Endothelial cell of umbilical vein (primary cell): ENCODE data around the gene TOP3A. TPM values are rescaled to one million over a fixed set of nuclear protein-coding genes. Genes with fewer than 3 reads are reported as not detected.

Source experiments
- BruUV-seq: library from RNA; stranded (reverse); fragments of 400-500 nt; replicated peaks from 2 replicates; lab custom pipeline; 2021; lab: Mats Ljungman, UMichigan
- CTCF ChIA-PET: fragments of 300-600, 350-600 bp; sonication (Branson Sonifier 250); formaldehyde crosslinking; loops from one replicate; lab custom pipeline; 2021; ENCODE audit warnings: antibody characterized with exemption, inconsistent platforms; lab: Charles Lee
- POLR2A ChIA-PET: fragments of 300-600, 350-600 bp; sonication (Branson Sonifier 250); formaldehyde crosslinking; loops from one replicate; lab custom pipeline; 2021; ENCODE audit warnings: antibody characterized with exemption, inconsistent platforms; lab: Charles Lee
- DNase-seq: peaks from one replicate; pipeline ENCODE4 v3.0.0-alpha.2; 2011; ENCODE audit warnings: low read depth, low spot score
- FAIRE-seq: peaks from 2 replicates; lab custom pipeline; 2011; peaks lifted over from hg19 to GRCh38; lab: Jason Lieb, UNC
- H2AFZ ChIP-seq: 2 replicates; pipeline ENCODE4 v1.6.0; 2012; ENCODE audit warnings: low read depth, low read length, control low read depth, inconsistent platforms
- H3K27ac ChIP-seq: 2 replicates; pipeline ENCODE4 v1.5.1; 2011; ENCODE audit warnings: low read depth, mild to moderate bottlenecking, control low read depth, low read length, moderate library complexity; ENCODE audit not compliant: insufficient read depth
- H3K27me3 ChIP-seq, 2 experiments: 2 replicates each; pipeline versions ENCODE4 v1.6.0 to v1.6.1; 2011; ENCODE audit warnings: low read length in 2 of 2, mixed read lengths in 1 of 2; ENCODE audit not compliant: control insufficient read depth in 2 of 2, insufficient read depth in 2 of 2
- H3K36me3 ChIP-seq, 2 experiments: 2 replicates in 1 of 2; 3 replicates in 1 of 2; pipeline ENCODE4 v1.5.1; 2011; ENCODE audit warnings: low read length in 2 of 2, mild to moderate bottlenecking in 1 of 2, moderate library complexity in 1 of 2; ENCODE audit not compliant: control insufficient read depth in 2 of 2, insufficient read depth in 2 of 2; ENCODE audit errors: extremely low read depth in 1 of 2
- H3K4me1 ChIP-seq: 3 replicates; pipeline ENCODE4 v1.5.1; 2011; ENCODE audit warnings: mild to moderate bottlenecking, low read length; ENCODE audit not compliant: control insufficient read depth, insufficient read depth; ENCODE audit errors: extremely low read depth
- H3K4me2 ChIP-seq: 2 replicates; pipeline ENCODE4 v1.6.1; 2011; ENCODE audit warnings: low read length, control low read depth, mixed read lengths; ENCODE audit not compliant: insufficient read depth
- H3K4me3 ChIP-seq, 3 experiments: fragments of 200-600 bp in 1 of 3; sonication (generic), shearing (Covaris generic) in 1 of 3; replicated peaks in 1 of 3; 2 replicates each; pipeline ENCODE4 v1.5.1; 2011 to 2016; ENCODE audit warnings: control low read depth in 3 of 3, low read length in 3 of 3, mild to moderate bottlenecking in 2 of 3, inconsistent platforms in 1 of 3, low read depth in 1 of 3, moderate library complexity in 1 of 3; ENCODE audit not compliant: insufficient read depth in 1 of 3
- H3K79me2 ChIP-seq: 2 replicates; pipeline ENCODE4 v1.6.0; 2012; ENCODE audit warnings: low read length, inconsistent platforms; ENCODE audit not compliant: control insufficient read depth, insufficient read depth
- H3K9ac ChIP-seq: replicated peaks from 2 replicates; pipeline ENCODE3; 2011; ENCODE audit warnings: low read length, control low read depth; ENCODE audit not compliant: insufficient read depth; ENCODE audit errors: extremely low read depth
- H3K9me1 ChIP-seq: replicated peaks from 3 replicates; pipeline ENCODE4 v1.6.0; 2011; ENCODE audit warnings: mild to moderate bottlenecking, low read length; ENCODE audit not compliant: control insufficient read depth, insufficient read depth; ENCODE audit errors: extremely low read depth
- H3K9me3 ChIP-seq: replicated peaks from 2 replicates; pipeline ENCODE4 v1.5.1; 2012; ENCODE audit warnings: low read length, inconsistent platforms; ENCODE audit not compliant: control insufficient read depth, insufficient read depth
- H4K20me1 ChIP-seq: replicated peaks from 2 replicates; pipeline ENCODE3; 2011; ENCODE audit warnings: mild to moderate bottlenecking, low read length; ENCODE audit not compliant: control insufficient read depth, insufficient read depth; ENCODE audit errors: extremely low read depth
- CTCF ChIP-seq, 2 donors: IDR thresholded peaks; 1 replicate in 1 of 2; 2 replicates in 1 of 2; pipeline ENCODE4 v1.5.1; 2011; ENCODE audit warnings: low read length in 2 of 2, mild to moderate bottlenecking in 2 of 2, moderate library complexity in 2 of 2, control low read depth in 1 of 2, inconsistent platforms in 1 of 2, low read depth in 1 of 2; ENCODE audit not compliant: insufficient read depth in 1 of 2; ENCODE audit errors: extremely low read depth in 1 of 2
- EZH2 ChIP-seq: IDR thresholded peaks from 2 replicates; pipeline ENCODE4 v1.6.1; 2012; ENCODE audit warnings: borderline replicate concordance, low read depth, mild to moderate bottlenecking, moderate library complexity, low read length, inconsistent platforms; ENCODE audit not compliant: severe bottlenecking
- FOS ChIP-seq: IDR thresholded peaks from 2 replicates; pipeline ENCODE4 v1.6.1; 2011; ENCODE audit warnings: mild to moderate bottlenecking, low read length, moderate library complexity, borderline replicate concordance; ENCODE audit not compliant: insufficient read depth
- GATA2 ChIP-seq: IDR thresholded peaks from 2 replicates; pipeline ENCODE4 v1.7.0; 2011; ENCODE audit warnings: low read depth, mild to moderate bottlenecking, moderate library complexity, mixed read lengths, low read length; ENCODE audit not compliant: insufficient read length, insufficient read depth
- JUN ChIP-seq: IDR thresholded peaks from 2 replicates; pipeline ENCODE4 v1.6.1; 2011; ENCODE audit warnings: borderline replicate concordance, low read depth; ENCODE audit not compliant: insufficient read length, insufficient read depth
- MYC ChIP-seq: IDR thresholded peaks from one replicate; pipeline ENCODE4 v1.6.1; 2011; ENCODE audit warnings: mild to moderate bottlenecking, low read depth, low read length
- POLR2A ChIP-seq: IDR thresholded peaks from 2 replicates; pipeline ENCODE4 v1.6.1; 2012; ENCODE audit warnings: low read depth, mild to moderate bottlenecking, control low read depth, low read length
- POLR2AphosphoS5 ChIP-seq: IDR thresholded peaks from 2 replicates; pipeline ENCODE4 v1.6.1; 2012; ENCODE audit warnings: low read depth, mild to moderate bottlenecking, control low read depth, low read length, moderate library complexity; ENCODE audit not compliant: insufficient read depth
- dilution Hi-C: fragments of 300-500 bp; cut with MboI; formaldehyde crosslinking; loops from one replicate; pipeline ENCODE4 v1.15.0; 2019; ENCODE audit warnings: low sequenced_read_pairs; ENCODE audit not compliant: extremely low pct_ligation_motif_present
- intact Hi-C: fragments of 100-400 bp; cut with micrococcal nuclease; formaldehyde crosslinking; loops from one replicate; pipeline ENCODE4 v1.10.0; 2022
- polyA plus RNA-seq, 4 experiments: library from polyadenylated mRNA; depleted of rRNA in 3 of 4; stranded (reverse) in 3 of 4; unstranded in 1 of 4; fragments of >200 nt; gene quantifications; 2 replicates each; pipeline versions ENCODE4 v1.2.1 to v1.2.3, GENCODE V29; 2011 to 2012; ENCODE audit warnings: missing spikeins in 1 of 4
- total RNA-seq: library from RNA; stranded (reverse); gene quantifications from 2 replicates; pipeline ENCODE4 v1.2.3, GENCODE V29; 2021
- TF ChIP-seq, protein P1 (sequence below): IDR thresholded peaks from 2 replicates; pipeline ENCODE4 v1.6.1; 2011; ENCODE audit not compliant: insufficient read depth, insufficient read length

The TOP3A gene
- total and polyA plus RNA-seq, 2 donors (not counting 3 experiments of a cell fraction or from before 2014, with no cell fraction given), result 20.4 to 53.1 TPM

DNA sequence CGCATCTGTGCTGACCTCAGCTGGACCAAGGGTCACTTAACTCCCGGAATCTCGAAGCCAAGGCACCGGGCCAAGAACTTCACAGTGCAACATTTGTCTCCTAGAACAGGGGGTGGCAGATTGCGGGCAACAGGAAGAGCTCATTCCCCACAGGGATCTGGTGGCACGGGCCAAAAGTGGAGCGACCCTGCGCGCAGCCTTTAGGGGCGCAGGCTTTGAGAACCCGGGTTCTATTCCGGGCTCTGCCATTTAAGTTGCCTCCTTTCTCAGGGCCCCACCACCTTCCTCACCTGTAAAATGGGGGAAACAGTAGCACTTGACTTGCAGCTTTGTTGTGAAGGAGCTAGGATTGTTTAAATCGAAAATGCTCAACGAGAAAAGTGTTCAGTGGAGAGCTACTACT, 47.9 kb upstream of the TOP3A start:
- TSS peak; percentile 26 for BruUV-seq
- Histone ChIP-seq H3K4me1 (peaks cover 6% of the 10 kb centered on the region), H3K9ac (peak overlapping the region; percentile 51), H3K4me2 (peak overlapping the region; percentile 88), H2AFZ (peak overlapping the region; percentile 100), H3K36me3 (no peaks in the 10 kb centered on the region), H4K20me1 (no peaks in the 10 kb centered on the region), H3K9me3 (no peaks in the 10 kb centered on the region), H3K9me1 (no peaks in the 10 kb centered on the region), H3K27ac (no peak overlapping the region), H3K4me3 (peak overlapping the region; percentile 57 to 62 (median 59)), H3K27me3 (no peaks in the 10 kb centered on the region), H3K79me2 (peaks cover 8% of the 10 kb centered on the region)
- intact Hi-C loops, result loop anchor here (1.0 kb wide), 1 partner anchor 48 kb away; the partner anchor contains the start of gene TOP3A
- TF ChIP-seq, protein P1, sequence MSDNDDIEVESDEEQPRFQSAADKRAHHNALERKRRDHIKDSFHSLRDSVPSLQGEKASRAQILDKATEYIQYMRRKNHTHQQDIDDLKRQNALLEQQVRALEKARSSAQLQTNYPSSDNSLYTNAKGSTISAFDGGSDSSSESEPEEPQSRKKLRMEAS, result no peak
- TF ChIP-seq POLR2AphosphoS5 (no peak), CTCF (IDR thresholded peaks at IDR 0.05; ENCODE audit: extremely low read depth in 1 of 2, insufficient read depth in 1 of 2, low read depth in 1 of 2, low read length in 2 of 2) (no peak), GATA2 (no peak), JUN (no peak), EZH2 (no peak), FOS (no peak), MYC (no peak), POLR2A (no peak)
- ChIA-PET CTCF (no interaction called here), POLR2A (no interaction called here)
- DNase-seq (peak; percentile 23), FAIRE-seq (peak; percentile 71)
- dilution Hi-C loops, result no loop called here
